ENCODE data around the gene CALHM6. TPM values are rescaled to one million over a fixed set of nuclear protein-coding genes. Genes with fewer than 3 reads are reported as not detected.
"Not testable (repeated sequence)": the region's sequence is repeated elsewhere in the genome, so short reads cannot be mapped to it uniquely, and the experiment has no call there.

The CALHM6 gene
- total and polyA plus RNA-seq, 2 experiments from 2014 or later = 1.2 to 1.6 TPM

DNA sequence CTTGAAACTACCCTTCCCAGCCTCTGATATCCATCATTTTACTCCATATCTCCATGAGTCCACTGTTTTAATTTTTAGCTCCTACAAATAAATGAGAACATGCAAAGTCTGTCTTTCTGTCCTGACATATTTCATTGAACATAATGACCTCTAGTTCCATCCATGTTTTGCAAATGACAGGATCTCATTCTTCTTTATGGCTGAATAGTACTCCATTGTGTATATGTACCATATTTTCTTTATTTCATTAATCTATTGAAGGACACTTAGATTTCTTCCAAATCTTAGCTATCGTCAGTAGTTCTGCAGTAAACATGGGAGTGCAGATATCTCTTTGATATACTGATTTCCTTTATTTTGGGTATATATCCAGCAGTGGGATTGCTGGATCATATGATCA lies 34.0 kb downstream of the CALHM6 start:
- H3K27ac ChIP-seq (ENCODE audit: low read depth); H3K36me3 Mint-ChIP-seq (ENCODE audit: low read depth); H3K27me3 Mint-ChIP-seq (ENCODE audit: insufficient read depth, low read depth, poor library complexity); H3K27me3 ChIP-seq (ENCODE audit: insufficient read depth); H3K27ac Mint-ChIP-seq; H3K9me2 ChIP-seq (ENCODE audit: insufficient read depth); H3K4me1 Mint-ChIP-seq; DNase-seq (ENCODE audit: low spot score); H3K4me3 ChIP-seq; H3K4me2 ChIP-seq; H3K4me1 ChIP-seq (ENCODE audit: insufficient read depth); ATAC-seq; H3K4me3 Mint-ChIP-seq; H2AFZ ChIP-seq; H3K9me3 Mint-ChIP-seq; H3K79me2 ChIP-seq (replicated peaks; ENCODE audit: insufficient read depth); H3K36me3 ChIP-seq (ENCODE audit: insufficient read depth); H3F3A ChIP-seq (replicated peaks; ENCODE audit: low read depth); H4K20me1 ChIP-seq (replicated peaks; ENCODE audit: insufficient read depth): not testable (repeated sequence)

DNA sequence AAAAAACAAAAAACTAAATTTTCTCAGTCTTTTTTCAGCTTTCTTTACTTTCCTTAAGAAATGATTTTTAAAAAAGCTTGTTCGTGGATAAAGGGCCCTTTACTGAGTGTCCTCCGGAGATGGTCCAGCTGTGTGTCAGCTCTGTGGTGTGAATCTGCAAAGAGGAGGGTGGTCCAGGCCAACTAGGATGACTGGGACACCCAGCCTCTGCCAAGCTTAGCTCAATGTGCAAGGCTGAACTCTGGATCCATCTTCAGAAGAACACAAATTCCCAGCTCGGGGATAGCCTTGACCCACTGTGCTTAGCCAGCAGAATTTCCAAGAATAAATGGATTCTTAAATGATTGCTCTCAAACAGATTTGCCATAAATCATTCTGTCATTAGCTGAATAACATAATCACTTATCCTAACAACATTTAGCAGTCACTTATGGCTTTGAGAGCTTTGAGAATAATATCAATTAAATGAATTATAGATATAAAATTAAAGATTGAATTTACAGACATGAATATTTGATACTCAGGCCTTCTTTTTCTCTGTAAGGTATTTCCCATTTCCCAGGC lies 36.0 kb downstream of the CALHM6 start:
- Mint-ChIP-seq H3K4me3 (no peak overlapping the region), H3K27ac (no peak overlapping the region), H3K4me1 (peaks cover 5% of the 10 kb centered on the region; the same call in 2 of the 3 replicates), H3K9me3 (peaks cover 3% of the 10 kb centered on the region; the same call in 1 of the 3 replicates), H3K27me3 (ENCODE audit: insufficient read depth, low read depth, poor library complexity) (peaks cover 7% of the 10 kb centered on the region), H3K36me3 (ENCODE audit: low read depth) (no peaks in the 10 kb centered on the region)
- no peaks in the 10 kb centered on the region; the same call in 1 of the 2 replicates for H3K4me1 ChIP-seq (ENCODE audit: insufficient read depth)
- peaks cover 9% of the 10 kb centered on the region; the same call in 1 of the 2 replicates for H3K9me2 ChIP-seq (ENCODE audit: insufficient read depth)
- DNase-seq (ENCODE audit: low spot score) (no peak), ATAC-seq (no peak)
- H2AFZ ChIP-seq = no peak overlapping the region
- H3K79me2 ChIP-seq (replicated peaks; ENCODE audit: insufficient read depth) = no peaks in the 10 kb centered on the region
- H3K4me2 ChIP-seq = no peak overlapping the region
- H3K36me3 ChIP-seq (ENCODE audit: insufficient read depth) = no peaks in the 10 kb centered on the region
- no peaks in the 10 kb centered on the region for H4K20me1 ChIP-seq (replicated peaks; ENCODE audit: insufficient read depth)
- no peaks in the 10 kb centered on the region for H3K27me3 ChIP-seq (ENCODE audit: insufficient read depth)
- H3K27ac ChIP-seq (ENCODE audit: low read depth) = no peak overlapping the region
- no peak overlapping the region for H3K4me3 ChIP-seq
- no peaks in the 10 kb centered on the region for H3F3A ChIP-seq (replicated peaks; ENCODE audit: low read depth)
- TF ChIP-seq, protein P1, sequence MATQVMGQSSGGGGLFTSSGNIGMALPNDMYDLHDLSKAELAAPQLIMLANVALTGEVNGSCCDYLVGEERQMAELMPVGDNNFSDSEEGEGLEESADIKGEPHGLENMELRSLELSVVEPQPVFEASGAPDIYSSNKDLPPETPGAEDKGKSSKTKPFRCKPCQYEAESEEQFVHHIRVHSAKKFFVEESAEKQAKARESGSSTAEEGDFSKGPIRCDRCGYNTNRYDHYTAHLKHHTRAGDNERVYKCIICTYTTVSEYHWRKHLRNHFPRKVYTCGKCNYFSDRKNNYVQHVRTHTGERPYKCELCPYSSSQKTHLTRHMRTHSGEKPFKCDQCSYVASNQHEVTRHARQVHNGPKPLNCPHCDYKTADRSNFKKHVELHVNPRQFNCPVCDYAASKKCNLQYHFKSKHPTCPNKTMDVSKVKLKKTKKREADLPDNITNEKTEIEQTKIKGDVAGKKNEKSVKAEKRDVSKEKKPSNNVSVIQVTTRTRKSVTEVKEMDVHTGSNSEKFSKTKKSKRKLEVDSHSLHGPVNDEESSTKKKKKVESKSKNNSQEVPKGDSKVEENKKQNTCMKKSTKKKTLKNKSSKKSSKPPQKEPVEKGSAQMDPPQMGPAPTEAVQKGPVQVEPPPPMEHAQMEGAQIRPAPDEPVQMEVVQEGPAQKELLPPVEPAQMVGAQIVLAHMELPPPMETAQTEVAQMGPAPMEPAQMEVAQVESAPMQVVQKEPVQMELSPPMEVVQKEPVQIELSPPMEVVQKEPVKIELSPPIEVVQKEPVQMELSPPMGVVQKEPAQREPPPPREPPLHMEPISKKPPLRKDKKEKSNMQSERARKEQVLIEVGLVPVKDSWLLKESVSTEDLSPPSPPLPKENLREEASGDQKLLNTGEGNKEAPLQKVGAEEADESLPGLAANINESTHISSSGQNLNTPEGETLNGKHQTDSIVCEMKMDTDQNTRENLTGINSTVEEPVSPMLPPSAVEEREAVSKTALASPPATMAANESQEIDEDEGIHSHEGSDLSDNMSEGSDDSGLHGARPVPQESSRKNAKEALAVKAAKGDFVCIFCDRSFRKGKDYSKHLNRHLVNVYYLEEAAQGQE (IDR thresholded peaks at IDR 0.05; ENCODE audit: unreplicated experiment) = no peak
- TF ChIP-seq CREB1 (CRISPR knock-in tag; IDR thresholded peaks at IDR 0.05; ENCODE audit: low read depth) (no peak), ETS1 (IDR thresholded peaks at IDR 0.05) (no peak), ZNF331 (CRISPR knock-in tag; IDR thresholded peaks at IDR 0.05; ENCODE audit: low read depth) (no peak), STAT1 (IDR thresholded peaks at IDR 0.05; ENCODE audit: unreplicated experiment) (no peak), JUNB (IDR thresholded peaks at IDR 0.05; ENCODE audit: unreplicated experiment) (no peak), ZNF462 (CRISPR knock-in tag; IDR thresholded peaks at IDR 0.05) (no peak), EZH2 (IDR thresholded peaks at IDR 0.05; ENCODE audit: low read depth, unreplicated experiment) (no peak)
- TF ChIP-seq, protein P2, sequence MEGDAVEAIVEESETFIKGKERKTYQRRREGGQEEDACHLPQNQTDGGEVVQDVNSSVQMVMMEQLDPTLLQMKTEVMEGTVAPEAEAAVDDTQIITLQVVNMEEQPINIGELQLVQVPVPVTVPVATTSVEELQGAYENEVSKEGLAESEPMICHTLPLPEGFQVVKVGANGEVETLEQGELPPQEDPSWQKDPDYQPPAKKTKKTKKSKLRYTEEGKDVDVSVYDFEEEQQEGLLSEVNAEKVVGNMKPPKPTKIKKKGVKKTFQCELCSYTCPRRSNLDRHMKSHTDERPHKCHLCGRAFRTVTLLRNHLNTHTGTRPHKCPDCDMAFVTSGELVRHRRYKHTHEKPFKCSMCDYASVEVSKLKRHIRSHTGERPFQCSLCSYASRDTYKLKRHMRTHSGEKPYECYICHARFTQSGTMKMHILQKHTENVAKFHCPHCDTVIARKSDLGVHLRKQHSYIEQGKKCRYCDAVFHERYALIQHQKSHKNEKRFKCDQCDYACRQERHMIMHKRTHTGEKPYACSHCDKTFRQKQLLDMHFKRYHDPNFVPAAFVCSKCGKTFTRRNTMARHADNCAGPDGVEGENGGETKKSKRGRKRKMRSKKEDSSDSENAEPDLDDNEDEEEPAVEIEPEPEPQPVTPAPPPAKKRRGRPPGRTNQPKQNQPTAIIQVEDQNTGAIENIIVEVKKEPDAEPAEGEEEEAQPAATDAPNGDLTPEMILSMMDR (conservative IDR thresholded peaks at IDR 0.05; ENCODE audit: low read depth in 2 of 2) = no peak
